ENCODE results near the gene GPR149. TPM values are rescaled to one million over a fixed set of nuclear protein-coding genes. Genes with fewer than 3 reads are reported as not detected.

GPR149 gene
- total and polyA plus RNA-seq, 2 donors (not counting 3 experiments of a cell fraction or from before 2014, with no cell fraction given) = not detected

GRCh38 chr3:154428286-154429206 lies 1.4 kb downstream of the GPR149 start:
- FAIRE-seq = no peak

GRCh38 chr3:154427685-154428285 lies 2.2 kb downstream of the GPR149 start:
- Histone ChIP-seq H3K27me3 (ENCODE audit: control insufficient read depth in 2 of 2, insufficient read depth in 2 of 2, low read length in 2 of 2) (peaks cover 11 to 15% of the 10 kb centered on the region in 2 experiments), H3K4me1 (ENCODE audit: control insufficient read depth, extremely low read depth, insufficient read depth, low read length) (no peaks in the 10 kb centered on the region), H3K9me1 (replicated peaks; ENCODE audit: control insufficient read depth, extremely low read depth, insufficient read depth, low read length) (no peaks in the 10 kb centered on the region), H3K9ac (replicated peaks; ENCODE audit: extremely low read depth, insufficient read depth, low read length) (no peak overlapping the region), H3K36me3 (ENCODE audit: control insufficient read depth in 2 of 2, extremely low read depth in 1 of 2, insufficient read depth in 2 of 2, low read length in 2 of 2) (no peaks in the 10 kb centered on the region), H3K4me3 (replicated peaks in 1 of 3; ENCODE audit: insufficient read depth in 1 of 3, low read depth in 1 of 3, low read length in 3 of 3) (no peak overlapping the region), H4K20me1 (replicated peaks; ENCODE audit: control insufficient read depth, extremely low read depth, insufficient read depth, low read length) (no peaks in the 10 kb centered on the region), H3K27ac (ENCODE audit: insufficient read depth, low read depth, low read length) (no peak overlapping the region), H3K79me2 (ENCODE audit: control insufficient read depth, insufficient read depth, low read length) (no peaks in the 10 kb centered on the region), H2AFZ (ENCODE audit: low read depth, low read length) (no peak overlapping the region), H3K9me3 (replicated peaks; ENCODE audit: control insufficient read depth, insufficient read depth, low read length) (no peaks in the 10 kb centered on the region), H3K4me2 (ENCODE audit: insufficient read depth, low read length) (no peak overlapping the region)
- intact Hi-C loops (cut with micrococcal nuclease) (no loop called here), dilution Hi-C loops (cut with MboI; ENCODE audit: extremely low pct_ligation_motif_present, low sequenced_read_pairs) (no loop called here)
- CTCF ChIA-PET = no interaction called here
- BruUV-seq (replicated peaks) = no TSS peak
- TF ChIP-seq FOS (IDR thresholded peaks at IDR 0.05; ENCODE audit: borderline replicate concordance, insufficient read depth, low read length) = no peak
- TF ChIP-seq MYC (IDR thresholded peaks at IDR 0.05; ENCODE audit: low read depth, low read length) = no peak
- TF ChIP-seq CTCF (IDR thresholded peaks at IDR 0.05; ENCODE audit: extremely low read depth in 1 of 2, insufficient read depth in 1 of 2, low read depth in 1 of 2, low read length in 2 of 2) = no peak
- no peak for TF ChIP-seq GATA2 (IDR thresholded peaks at IDR 0.05; ENCODE audit: insufficient read depth, insufficient read length, low read depth, low read length)
- DNase-seq (ENCODE audit: low read depth, low spot score) (no peak), FAIRE-seq (no peak)
- POLR2A ChIA-PET = no interaction called here

More at GRCh38 chr3:154428286-154429206, 1.4 kb downstream of the GPR149 start:
- ChIA-PET CTCF (no interaction called here), POLR2A (no interaction called here)
- no peak for DNase-seq (ENCODE audit: low read depth, low spot score)
- no peaks in the 10 kb centered on the region for H3K79me2 ChIP-seq (ENCODE audit: control insufficient read depth, insufficient read depth, low read length)
- no peaks in the 10 kb centered on the region for H4K20me1 ChIP-seq (replicated peaks; ENCODE audit: control insufficient read depth, extremely low read depth, insufficient read depth, low read length)
- no peak overlapping the region for H3K4me3 ChIP-seq (replicated peaks in 1 of 3; ENCODE audit: insufficient read depth in 1 of 3, low read depth in 1 of 3, low read length in 3 of 3)
- H3K4me2 ChIP-seq (ENCODE audit: insufficient read depth, low read length) = no peak overlapping the region
- H3K9me1 ChIP-seq (replicated peaks; ENCODE audit: control insufficient read depth, extremely low read depth, insufficient read depth, low read length) = no peaks in the 10 kb centered on the region
- H3K9ac ChIP-seq (replicated peaks; ENCODE audit: extremely low read depth, insufficient read depth, low read length) = no peak overlapping the region
- no peaks in the 10 kb centered on the region for H3K9me3 ChIP-seq (replicated peaks; ENCODE audit: control insufficient read depth, insufficient read depth, low read length)
- no TSS peak for BruUV-seq (replicated peaks)
- intact Hi-C loops (cut with micrococcal nuclease) = no loop called here
- TF ChIP-seq POLR2AphosphoS5 (IDR thresholded peaks at IDR 0.05; ENCODE audit: insufficient read depth, low read depth, low read length) = no peak
- TF ChIP-seq MAX (IDR thresholded peaks at IDR 0.05; ENCODE audit: insufficient read depth, insufficient read length) = no peak
- peak; percentile 38 for TF ChIP-seq EZH2 (IDR thresholded peaks at IDR 0.05; ENCODE audit: borderline replicate concordance, low read depth, low read length, severe bottlenecking)
- peaks cover 11 to 15% of the 10 kb centered on the region in 2 experiments for H3K27me3 ChIP-seq (ENCODE audit: control insufficient read depth in 2 of 2, insufficient read depth in 2 of 2, low read length in 2 of 2)
- no peaks in the 10 kb centered on the region for H3K36me3 ChIP-seq (ENCODE audit: control insufficient read depth in 2 of 2, extremely low read depth in 1 of 2, insufficient read depth in 2 of 2, low read length in 2 of 2)
- dilution Hi-C loops (cut with MboI; ENCODE audit: extremely low pct_ligation_motif_present, low sequenced_read_pairs) = no loop called here
- no peak overlapping the region for H3K27ac ChIP-seq (ENCODE audit: insufficient read depth, low read depth, low read length)
- no peaks in the 10 kb centered on the region for H3K4me1 ChIP-seq (ENCODE audit: control insufficient read depth, extremely low read depth, insufficient read depth, low read length)
- no peak overlapping the region for H2AFZ ChIP-seq (ENCODE audit: low read depth, low read length)
